Brain microvascular endothelial cell (primary cell): ENCODE results near the gene STT3B.
"Not testable (repeated sequence)": the region's sequence is repeated elsewhere in the genome, so short reads cannot be mapped to it uniquely, and the experiment has no call there.

Experiments used
- DNase-seq: peaks from one replicate; pipeline ENCODE4 v3.0.0-alpha.2; 2020
- H3K27ac ChIP-seq: fragments of 250-450 bp; sonication (Bioruptor Pico); 2 replicates; pipeline ENCODE4 v1.5.1; 2020; ENCODE audit warnings: mild to moderate bottlenecking, moderate library complexity
- H3K27me3 ChIP-seq: fragments of 250-450 bp; sonication (Bioruptor Pico); replicated peaks from 2 replicates; pipeline ENCODE4 v1.5.1; 2020; ENCODE audit warnings: mild to moderate bottlenecking
- H3K36me3 ChIP-seq: fragments of 250-450 bp; sonication (Bioruptor Pico); replicated peaks from 2 replicates; pipeline ENCODE4 v1.5.1; 2020; ENCODE audit warnings: mild to moderate bottlenecking
- H3K4me3 ChIP-seq: 2 replicates; pipeline ENCODE4 v1.5.1; 2011; ENCODE audit warnings: low read depth, mild to moderate bottlenecking, control low read depth, low read length, moderate library complexity
- in situ Hi-C: cut with HindIII; loops from 2 replicates; pipeline ENCODE4 v1.10.0; 2017; ENCODE audit warnings: low sequenced_read_pairs, low pct_ligation_motif_present
- TF ChIP-seq, protein P1 (sequence below): IDR thresholded peaks from 2 replicates; pipeline ENCODE4 v1.5.1; 2011; ENCODE audit warnings: low read depth, mild to moderate bottlenecking, moderate library complexity, low read length, control low read depth, inconsistent platforms; ENCODE audit errors: missing control alignments

Gene STT3B

DNA sequence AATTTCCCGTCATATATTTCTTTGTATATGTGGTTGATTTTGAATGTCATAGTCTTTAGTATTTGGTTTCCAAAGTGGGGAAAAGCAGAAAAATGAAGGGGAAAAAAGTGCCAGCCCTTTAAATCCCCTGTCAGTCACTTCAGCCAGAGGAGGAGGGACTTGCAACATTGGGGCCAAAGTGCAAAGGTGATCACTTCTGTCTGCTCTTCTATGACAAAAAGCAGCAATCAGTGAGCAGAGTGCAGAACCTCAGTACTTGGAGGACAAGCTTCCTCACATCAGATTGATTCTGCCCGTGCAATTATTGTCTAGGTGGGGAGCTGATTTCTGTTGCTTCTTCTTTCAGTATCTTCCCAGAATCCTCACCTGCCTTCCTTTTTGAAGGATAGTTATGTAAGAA lies 60.0 kb downstream of the STT3B start:
- DNase-seq = no peak
- Histone ChIP-seq H3K4me3 (no peak overlapping the region), H3K36me3 (no peaks in the 10 kb centered on the region), H3K27me3 (no peaks in the 10 kb centered on the region), H3K27ac (no peak overlapping the region)
- in situ Hi-C loops = no loop called here
- TF ChIP-seq, protein P1, sequence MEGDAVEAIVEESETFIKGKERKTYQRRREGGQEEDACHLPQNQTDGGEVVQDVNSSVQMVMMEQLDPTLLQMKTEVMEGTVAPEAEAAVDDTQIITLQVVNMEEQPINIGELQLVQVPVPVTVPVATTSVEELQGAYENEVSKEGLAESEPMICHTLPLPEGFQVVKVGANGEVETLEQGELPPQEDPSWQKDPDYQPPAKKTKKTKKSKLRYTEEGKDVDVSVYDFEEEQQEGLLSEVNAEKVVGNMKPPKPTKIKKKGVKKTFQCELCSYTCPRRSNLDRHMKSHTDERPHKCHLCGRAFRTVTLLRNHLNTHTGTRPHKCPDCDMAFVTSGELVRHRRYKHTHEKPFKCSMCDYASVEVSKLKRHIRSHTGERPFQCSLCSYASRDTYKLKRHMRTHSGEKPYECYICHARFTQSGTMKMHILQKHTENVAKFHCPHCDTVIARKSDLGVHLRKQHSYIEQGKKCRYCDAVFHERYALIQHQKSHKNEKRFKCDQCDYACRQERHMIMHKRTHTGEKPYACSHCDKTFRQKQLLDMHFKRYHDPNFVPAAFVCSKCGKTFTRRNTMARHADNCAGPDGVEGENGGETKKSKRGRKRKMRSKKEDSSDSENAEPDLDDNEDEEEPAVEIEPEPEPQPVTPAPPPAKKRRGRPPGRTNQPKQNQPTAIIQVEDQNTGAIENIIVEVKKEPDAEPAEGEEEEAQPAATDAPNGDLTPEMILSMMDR = no peak

DNA sequence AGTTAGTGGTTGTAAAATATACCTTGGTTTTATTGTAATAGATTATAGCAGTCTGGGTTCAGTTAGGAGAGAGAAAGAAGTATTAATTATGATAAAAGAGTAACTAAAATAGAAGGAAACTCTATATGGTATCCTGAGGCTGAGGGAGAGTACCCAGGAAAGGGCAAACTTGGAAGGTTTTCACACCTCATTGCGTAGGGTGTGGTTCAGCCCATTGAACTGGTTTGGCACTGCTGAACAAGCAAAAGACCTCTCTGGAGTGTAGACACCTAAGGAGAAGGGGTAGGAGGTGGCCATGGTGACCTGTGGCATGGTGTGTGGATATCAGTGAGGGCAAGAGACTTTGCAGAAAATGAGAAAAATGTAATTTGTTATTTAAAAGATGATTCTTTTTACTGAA lies 63.5 kb downstream of the STT3B start:
- in situ Hi-C loops = no loop called here
- H3K27me3 ChIP-seq = no peaks in the 10 kb centered on the region
- DNase-seq = no peak
- TF ChIP-seq, protein P1 = no peak
- no peak overlapping the region for H3K27ac ChIP-seq
- no peaks in the 10 kb centered on the region for H3K36me3 ChIP-seq
- H3K4me3 ChIP-seq = no peak overlapping the region

GRCh38 chr3:31600431-31600830 lies 67.7 kb downstream of the STT3B start:
- Histone ChIP-seq H3K27ac (no peak overlapping the region), H3K36me3 (no peaks in the 10 kb centered on the region), H3K27me3 (no peaks in the 10 kb centered on the region), H3K4me3 (no peak overlapping the region)
- TF ChIP-seq, protein P1 = no peak
- in situ Hi-C loops = no loop called here
- no peak for DNase-seq

GRCh38 chr3:31605333-31605732 lies 72.6 kb downstream of the STT3B start:
- H3K36me3 ChIP-seq, H3K27ac ChIP-seq, DNase-seq, in situ Hi-C loops, H3K4me3 ChIP-seq, H3K27me3 ChIP-seq: not testable (repeated sequence)

GRCh38 chr3:31606453-31606852 lies 73.7 kb downstream of the STT3B start:
- no peaks in the 10 kb centered on the region for H3K27me3 ChIP-seq
- TF ChIP-seq, protein P1 = no peak
- no peaks in the 10 kb centered on the region for H3K36me3 ChIP-seq
- in situ Hi-C loops = no loop called here
- H3K27ac ChIP-seq = no peak overlapping the region
- no peak overlapping the region for H3K4me3 ChIP-seq
- DNase-seq = no peak

DNA sequence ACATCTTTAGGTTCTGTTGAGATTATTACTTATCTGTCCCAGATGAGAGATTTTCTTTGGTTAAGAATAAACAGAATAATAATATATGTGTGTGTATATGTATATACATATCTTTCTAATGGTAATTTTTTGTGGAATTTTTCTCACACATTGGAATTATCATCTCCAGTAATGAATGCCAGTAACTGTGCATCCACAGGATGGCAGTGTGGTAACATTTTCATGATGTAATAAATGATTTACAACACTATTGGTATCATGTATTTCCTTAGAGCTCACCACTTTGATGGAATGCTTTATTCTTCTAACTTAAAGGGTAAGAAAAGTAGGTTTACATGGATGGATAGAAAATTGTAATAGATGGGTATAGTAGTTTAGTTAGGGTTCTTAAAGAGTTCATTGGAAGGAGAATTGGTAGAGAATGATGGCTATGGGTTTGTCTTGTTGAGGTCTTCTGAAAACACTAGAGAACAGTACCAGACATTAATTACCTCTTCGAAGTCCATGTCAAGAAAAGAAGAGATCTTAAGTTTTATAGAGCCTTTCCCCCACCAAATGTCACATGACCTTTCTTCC lies 78.1 kb downstream of the STT3B start:
- Histone ChIP-seq H3K4me3 (no peak overlapping the region), H3K27ac (no peak overlapping the region), H3K36me3 (no peaks in the 10 kb centered on the region), H3K27me3 (no peaks in the 10 kb centered on the region)
- TF ChIP-seq, protein P1 = peak; percentile 50
- in situ Hi-C loops = no loop called here
- peak; percentile 47 for DNase-seq
